GM18907 (cell line): Measurements from ENCODE around the gene CCT6A.
"Not testable (repeated sequence)": the region's sequence is repeated elsewhere in the genome, so short reads cannot be mapped to it uniquely, and the experiment has no call there.

Source experiments
- ATAC-seq: cut with Tn5 transposase; IDR thresholded peaks from one replicate; pipeline ENCODE4 v1.9.1; 2021; ENCODE audit warnings: mild to moderate bottlenecking, moderate library complexity; ENCODE audit not compliant: unreplicated experiment

The CCT6A gene

GRCh38 chr7:56051339-56052191 is at the start of gene CCT6A, which contains the start of gene PSPH:
Gene CCT6A (plus strand): TSS chr7:56051765. CDS start chr7:56051849, 84 bp downstream.
Gene PSPH (minus strand): TSS chr7:56051444. CDS start chr7:56021212, 30,232 bp downstream.
- ATAC-seq, result peak; percentile 97

- ATAC-seq, result no peak
Measured at GRCh38 chr7:56003749-56004148, 47.8 kb upstream of the CCT6A start.

- no peak for ATAC-seq
Measured at GRCh38 chr7:56007167-56007652, 44.4 kb upstream of the CCT6A start.

GRCh38 chr7:56007891-56008290 is 43.7 kb upstream of the CCT6A start:
- no peak for ATAC-seq

GRCh38 chr7:56009695-56010094 is 41.9 kb upstream of the CCT6A start:
- ATAC-seq, result no peak

GRCh38 chr7:56017015-56017414 is 34.5 kb upstream of the CCT6A start:
- not testable (repeated sequence) for ATAC-seq

- ATAC-seq, result no peak
Measured at GRCh38 chr7:56019501-56019900, 32.1 kb upstream of the CCT6A start.

- no peak for ATAC-seq
Measured at GRCh38 chr7:56023500-56023899, 28.1 kb upstream of the CCT6A start.

GRCh38 chr7:56026538-56026937 is 25.0 kb upstream of the CCT6A start:
- ATAC-seq, result no peak

GRCh38 chr7:56028942-56029630 is 22.5 kb upstream of the CCT6A start:
- no peak for ATAC-seq

GRCh38 chr7:56030340-56030739 is 21.2 kb upstream of the CCT6A start:
- ATAC-seq, result no peak

GRCh38 chr7:56031556-56031955 is 20.0 kb upstream of the CCT6A start:
- not testable (repeated sequence) for ATAC-seq

- ATAC-seq, result not testable (repeated sequence)
Measured at GRCh38 chr7:56032578-56032977, 19.0 kb upstream of the CCT6A start.

GRCh38 chr7:56033671-56034432 is 17.7 kb upstream of the CCT6A start:
- ATAC-seq, result peak; percentile 99

GRCh38 chr7:56040730-56041129 is 10.8 kb upstream of the CCT6A start:
- no peak for ATAC-seq

GRCh38 chr7:56045758-56046157 is 5.8 kb upstream of the CCT6A start:
- ATAC-seq, result not testable (repeated sequence)

GRCh38 chr7:56046721-56047445 is 4.7 kb upstream of the CCT6A start:
- no peak for ATAC-seq

- ATAC-seq, result not testable (repeated sequence)
Measured at GRCh38 chr7:56047446-56048116, 4.0 kb upstream of the CCT6A start.

GRCh38 chr7:56048245-56048644 is 3.3 kb upstream of the CCT6A start:
- no peak for ATAC-seq

- not testable (repeated sequence) for ATAC-seq
Measured at GRCh38 chr7:56048763-56049162, 2.8 kb upstream of the CCT6A start.
